GM10847 (cell line): ENCODE data around the gene CCDC92B.

Experiments
- POLR2A ChIP-seq: IDR thresholded peaks from 2 replicates; pipeline ENCODE4 v1.6.1; 2011; ENCODE audit not compliant: insufficient read length; ENCODE audit errors: extremely low read depth

The CCDC92B gene

DNA sequence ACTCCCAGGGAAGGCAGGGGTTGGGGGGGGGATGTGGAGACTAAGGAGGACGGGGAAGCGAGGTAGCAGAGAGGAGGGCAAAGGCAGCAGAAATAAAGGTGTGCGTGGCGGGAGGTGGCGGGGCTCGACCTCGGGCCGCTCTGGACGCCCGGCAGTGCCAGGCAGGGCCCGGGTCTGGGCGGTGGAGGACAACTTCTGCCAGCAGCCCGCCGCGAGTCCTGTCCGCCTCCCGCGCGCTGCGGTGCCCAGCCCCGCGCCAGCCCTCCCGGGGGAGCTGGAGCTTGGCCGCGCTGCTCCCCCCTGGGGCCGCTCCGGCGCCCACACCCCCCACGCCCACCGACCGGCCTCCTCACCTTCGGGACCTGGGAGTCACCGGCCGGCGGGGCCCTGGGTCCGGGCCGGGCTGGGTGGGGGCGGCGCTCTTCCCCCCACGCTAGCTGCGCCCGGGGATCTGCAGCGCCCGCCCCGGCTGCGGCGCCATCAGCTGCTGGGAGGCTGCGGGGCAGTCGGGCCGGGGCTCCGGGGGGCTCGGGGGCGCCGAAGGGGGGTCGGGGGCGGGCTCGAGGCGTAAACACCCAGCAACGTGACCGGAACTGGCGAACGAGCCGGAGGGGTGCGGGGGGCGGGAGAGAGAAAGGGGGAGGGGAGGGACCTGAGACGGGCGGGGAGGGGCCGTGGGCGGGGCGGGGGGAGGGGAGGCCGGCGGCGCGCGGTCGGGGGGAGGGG, at the start of gene CCDC92B:
Gene CCDC92B (minus strand): TSS at position 595 of the 726 bp plus-strand sequence. CDS start 14,507 bp downstream, outside the sequence.
- no peak for TF ChIP-seq POLR2A

DNA sequence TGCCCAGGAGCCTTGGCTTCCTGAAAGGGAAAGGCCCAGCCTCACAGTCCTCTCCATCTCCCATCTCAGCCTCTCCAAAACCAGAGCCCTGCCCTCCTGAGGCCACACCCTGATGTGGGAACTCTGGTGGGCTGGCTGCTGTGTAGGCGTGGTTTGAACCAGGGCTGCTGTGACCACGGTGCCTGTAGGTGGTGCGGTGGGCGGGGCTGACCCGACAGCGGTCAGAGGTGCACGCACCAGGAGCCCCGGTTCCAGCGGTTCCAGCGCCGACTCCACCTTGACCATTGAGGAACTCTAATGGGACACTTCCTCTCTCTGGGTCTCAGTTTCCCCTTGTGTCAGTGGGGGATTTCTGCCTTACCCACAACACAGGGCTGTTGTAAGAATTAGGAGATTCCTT, 49.2 kb upstream of the CCDC92B start:
- TF ChIP-seq POLR2A = no peak

DNA sequence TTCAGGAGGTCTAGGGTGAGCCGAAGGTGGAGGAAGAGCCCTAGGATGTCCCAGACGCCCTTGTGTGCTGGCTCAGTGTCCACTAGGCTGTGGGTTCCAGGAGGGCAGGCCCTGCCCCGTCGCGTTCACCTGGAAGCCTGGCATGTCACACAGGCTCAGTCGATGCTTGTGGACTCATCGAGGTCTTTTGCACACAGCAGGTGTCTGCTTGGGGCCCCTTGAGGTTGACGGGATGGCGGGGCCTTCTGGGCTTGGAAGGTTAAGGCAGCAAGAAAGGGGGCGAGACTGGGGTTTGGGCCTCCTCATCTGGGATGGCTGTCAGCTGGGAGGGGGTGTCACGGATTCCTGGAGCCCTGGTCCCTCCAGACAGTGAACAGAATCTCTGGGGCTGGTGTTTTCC, 48.7 kb upstream of the CCDC92B start:
- no peak for TF ChIP-seq POLR2A

DNA sequence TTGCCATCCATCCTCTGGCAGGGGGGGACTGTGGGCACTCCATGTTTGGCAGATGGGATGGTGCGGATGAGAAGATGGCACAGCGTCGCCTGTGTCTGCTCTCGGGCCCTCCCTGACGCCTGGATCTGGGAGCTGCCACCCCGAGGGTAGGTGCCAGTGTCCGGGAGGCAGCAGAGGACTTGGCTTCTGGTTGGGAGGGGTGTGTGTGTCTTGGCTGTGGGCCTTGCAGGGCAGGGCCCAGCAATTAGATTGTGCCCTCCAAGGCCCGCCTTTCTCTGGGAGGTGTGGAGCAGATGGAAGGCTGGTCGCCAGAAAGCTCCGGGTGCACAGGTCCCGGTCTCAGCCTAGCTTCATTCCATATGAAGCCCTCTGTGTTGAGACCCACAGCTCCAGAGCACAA, 48.2 kb upstream of the CCDC92B start:
- TF ChIP-seq POLR2A = no peak

- TF ChIP-seq POLR2A = no peak
These were observed 47.8 kb upstream of the CCDC92B start for GRCh38 chr17:2797226-2797625.

DNA sequence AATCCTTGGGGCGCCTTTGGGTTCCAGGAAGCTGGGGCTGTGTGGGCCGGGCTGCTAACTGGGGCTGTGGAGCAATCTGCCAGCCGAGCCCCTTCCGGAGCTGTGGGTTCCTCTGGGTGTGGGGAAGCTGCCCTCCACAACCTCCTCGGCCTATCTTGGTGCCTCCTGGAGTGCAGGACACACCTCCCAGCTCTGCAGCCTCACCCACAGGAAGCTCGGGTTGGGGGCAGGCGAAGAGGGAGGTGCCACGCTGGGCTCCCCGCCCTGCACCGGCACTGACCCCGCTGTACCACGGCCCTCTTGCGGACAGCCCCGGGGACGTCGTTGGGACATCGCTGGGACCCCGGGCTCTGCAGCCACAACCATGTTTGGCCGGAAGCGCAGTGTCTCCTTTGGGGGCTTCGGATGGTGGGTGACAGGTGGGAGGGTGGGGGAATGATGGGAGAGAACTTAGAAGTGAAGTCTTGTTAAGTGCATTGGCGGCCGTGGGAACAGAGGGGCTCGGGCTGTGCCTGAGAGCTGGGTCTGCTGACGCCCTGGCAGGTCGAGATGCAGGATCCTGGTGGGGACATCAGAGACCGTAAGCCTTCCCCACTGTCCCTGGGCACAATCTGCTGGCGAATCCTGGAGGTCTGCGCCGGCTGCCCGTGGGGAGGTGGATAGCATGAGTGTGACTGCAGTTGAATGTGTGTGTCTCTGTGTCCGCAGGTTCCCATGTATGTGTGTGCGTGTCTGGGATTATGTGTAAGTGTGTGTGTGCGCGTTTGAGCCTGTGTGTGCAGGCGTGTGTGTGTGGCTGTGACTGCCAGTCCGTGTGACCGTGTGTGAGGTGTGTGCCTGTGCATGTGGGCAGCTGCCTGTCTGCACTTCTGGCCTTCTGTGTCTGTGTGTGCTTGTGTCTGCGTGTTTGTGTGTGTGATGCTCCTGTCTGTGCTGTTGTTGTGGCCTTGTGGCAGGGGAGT, 47.0 kb upstream of the CCDC92B start, which contains the start of gene RAP1GAP2:
Gene RAP1GAP2 (plus strand): TSS at position 275 of the 962 bp plus-strand sequence. CDS start 90 bp downstream, at position 365.
- no peak for TF ChIP-seq POLR2A

DNA sequence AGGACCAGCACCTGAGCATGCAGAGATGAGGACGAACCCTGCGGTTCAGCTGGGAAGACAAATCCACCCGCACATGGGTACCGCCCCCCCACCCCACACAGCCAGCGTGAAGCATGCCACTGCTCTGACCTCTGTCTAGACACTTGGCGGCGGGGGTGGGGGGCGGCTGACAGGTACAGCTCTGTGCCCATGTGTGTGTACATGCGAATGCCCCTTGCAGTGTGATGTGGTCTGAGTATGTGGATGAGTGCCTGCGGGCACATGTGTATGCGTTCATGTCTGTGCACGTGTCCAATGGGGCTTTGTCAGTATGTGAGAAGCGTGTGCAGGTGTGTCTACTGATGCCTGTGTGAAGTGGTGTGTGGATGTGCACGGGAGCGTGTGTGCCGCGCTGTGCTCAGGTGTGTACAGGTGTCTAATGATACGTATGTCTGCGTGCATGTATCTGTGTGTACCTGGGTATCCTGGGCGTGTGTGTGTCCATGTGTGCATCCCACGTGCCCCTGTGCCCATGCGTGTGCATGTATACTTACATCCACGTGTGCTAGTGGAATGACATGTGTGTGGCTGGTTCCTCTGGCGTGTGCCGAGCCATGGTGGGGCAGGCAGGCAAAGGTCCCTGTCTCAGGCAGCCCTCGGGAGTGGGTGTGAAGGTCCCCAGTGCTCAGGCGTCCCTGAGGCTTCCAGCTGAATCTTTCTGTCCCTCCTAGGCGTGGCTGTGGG, 46.1 kb upstream of the CCDC92B start:
- no peak for TF ChIP-seq POLR2A

GRCh38 chr17:2794111-2794803, 44.8 kb upstream of the CCDC92B start:
- no peak for TF ChIP-seq POLR2A

GRCh38 chr17:2792366-2793169, 43.1 kb upstream of the CCDC92B start:
- no peak for TF ChIP-seq POLR2A

- TF ChIP-seq POLR2A = no peak
These were observed 40.2 kb upstream of the CCDC92B start for GRCh38 chr17:2789700-2790099.

DNA sequence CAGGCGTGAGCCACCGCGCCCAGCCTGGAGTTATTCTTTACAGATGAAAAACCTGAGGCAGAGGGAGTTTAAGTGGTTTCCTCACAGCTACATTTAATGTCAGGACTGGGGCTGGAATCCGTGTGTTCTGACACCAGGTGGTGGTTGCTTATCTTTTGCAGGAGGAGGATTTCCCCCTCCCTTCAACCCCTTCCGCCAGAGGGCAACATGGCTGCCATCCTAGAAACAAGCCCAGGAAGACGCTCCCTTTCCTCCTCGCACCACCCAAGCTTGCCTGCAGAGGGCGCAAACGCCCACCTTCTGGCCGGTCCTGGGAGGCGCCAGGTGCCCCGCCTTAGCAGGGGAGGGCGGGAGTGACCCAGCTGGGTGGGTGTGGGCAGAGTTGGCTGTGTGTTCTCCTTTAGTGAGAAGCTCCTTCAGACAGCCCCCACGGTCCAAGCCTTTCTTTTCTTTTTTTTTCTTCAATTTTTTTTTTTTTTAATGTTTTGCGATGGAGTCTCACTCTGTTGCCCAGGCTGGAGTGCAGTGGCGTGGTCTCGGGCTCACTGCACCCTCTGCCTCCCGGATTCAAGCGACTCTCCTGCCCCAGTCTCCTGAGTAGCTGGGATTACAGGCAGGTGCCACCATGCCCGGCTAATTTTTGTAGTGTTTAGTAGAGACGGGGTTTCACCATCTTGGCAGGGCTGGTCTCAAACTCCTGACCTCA, 36.9 kb upstream of the CCDC92B start:
- no peak for TF ChIP-seq POLR2A

DNA sequence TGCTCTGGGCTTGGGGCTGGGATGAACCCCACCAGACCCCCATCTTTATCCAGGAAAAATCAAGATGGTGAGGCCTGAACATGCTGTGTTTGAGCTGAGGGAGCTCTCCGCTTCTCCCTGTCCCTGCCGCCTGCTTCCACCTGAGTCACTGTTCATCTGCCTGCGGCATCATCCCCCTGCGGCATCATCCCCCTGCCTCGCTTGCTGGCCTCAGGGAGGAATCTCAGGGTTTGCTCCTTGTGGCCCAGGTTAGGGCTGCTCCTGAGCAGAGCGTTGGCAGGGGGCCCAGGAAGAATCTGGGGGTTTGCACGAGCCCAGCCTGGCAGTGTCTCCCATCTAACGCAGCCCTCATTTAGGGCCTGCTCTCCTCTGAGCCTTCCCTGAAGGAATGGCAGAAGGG, 35.4 kb upstream of the CCDC92B start:
- TF ChIP-seq POLR2A = no peak

- TF ChIP-seq POLR2A = no peak
These were observed 34.0 kb upstream of the CCDC92B start for GRCh38 chr17:2783310-2784030.
